ENCODE data around the gene KIRREL3. TPM values are rescaled to one million over a fixed set of nuclear protein-coding genes. Genes with fewer than 3 reads are reported as not detected.
A peak's percentile ranks its signal among the peaks of the same experiment; 100 is the strongest.

The KIRREL3 gene
- total and polyA plus RNA-seq, 5 donors = 0.74 to 1.2 (median 1.0) TPM

- H3K9me3 ChIP-seq (ENCODE audit: control insufficient read depth, low read length) = no peaks in the 10 kb centered on the region
- no peak overlapping the region for H3K4me3 ChIP-seq (ENCODE audit: low read length)
- no peak for DNase-seq
- intact Hi-C loops (cut with DNase I) = no loop called here
- H3K4me1 ChIP-seq (ENCODE audit: control insufficient read depth, insufficient read depth, low read length) = no peaks in the 10 kb centered on the region
- H3K27ac ChIP-seq (ENCODE audit: low read length) = no peak overlapping the region
- no peaks in the 10 kb centered on the region for H3K27me3 ChIP-seq (ENCODE audit: control insufficient read depth, insufficient read depth)
- no peak for ATAC-seq
- 67% methylated on average over 7 of the region's 7 CpGs for WGBS
Measured at GRCh38 chr11:126754591-126755426, 245.8 kb downstream of the KIRREL3 start.

GRCh38 chr11:126753990-126754389 lies 246.6 kb downstream of the KIRREL3 start:
- ATAC-seq (no peak), DNase-seq (no peak)
- intact Hi-C loops (cut with DNase I) = no loop called here
- H3K4me1 ChIP-seq (ENCODE audit: control insufficient read depth, insufficient read depth, low read length) = no peaks in the 10 kb centered on the region
- no peak overlapping the region for H3K27ac ChIP-seq (ENCODE audit: low read length)
- H3K4me3 ChIP-seq (ENCODE audit: low read length) = no peak overlapping the region
- no peaks in the 10 kb centered on the region for H3K27me3 ChIP-seq (ENCODE audit: control insufficient read depth, insufficient read depth)
- 55% methylated on average over 1 of the region's 1 CpG for WGBS
- no peaks in the 10 kb centered on the region for H3K9me3 ChIP-seq (ENCODE audit: control insufficient read depth, low read length)

GRCh38 chr11:126751242-126751641 lies 249.3 kb downstream of the KIRREL3 start:
- Histone ChIP-seq H3K9me3 (ENCODE audit: control insufficient read depth, low read length) (no peaks in the 10 kb centered on the region), H3K4me1 (ENCODE audit: control insufficient read depth, insufficient read depth, low read length) (no peaks in the 10 kb centered on the region), H3K4me3 (ENCODE audit: low read length) (no peak overlapping the region), H3K27ac (ENCODE audit: low read length) (no peak overlapping the region), H3K27me3 (ENCODE audit: control insufficient read depth, insufficient read depth) (no peaks in the 10 kb centered on the region)
- WGBS = 81% methylated on average over 4 of the region's 4 CpGs
- intact Hi-C loops (cut with DNase I) = no loop called here
- ATAC-seq = no peak
- no peak for DNase-seq

GRCh38 chr11:126748793-126749192 lies 251.8 kb downstream of the KIRREL3 start:
- intact Hi-C loops (cut with DNase I) = no loop called here
- WGBS = 85% methylated on average over 6 of the region's 6 CpGs
- no peak for DNase-seq
- Histone ChIP-seq H3K4me3 (ENCODE audit: low read length) (no peak overlapping the region), H3K4me1 (ENCODE audit: control insufficient read depth, insufficient read depth, low read length) (no peaks in the 10 kb centered on the region), H3K27ac (ENCODE audit: low read length) (no peak overlapping the region), H3K27me3 (ENCODE audit: control insufficient read depth, insufficient read depth) (no peaks in the 10 kb centered on the region), H3K9me3 (ENCODE audit: control insufficient read depth, low read length) (no peaks in the 10 kb centered on the region)
- ATAC-seq = no peak

GRCh38 chr11:126748100-126748791 lies 252.3 kb downstream of the KIRREL3 start:
- H3K9me3 ChIP-seq (ENCODE audit: control insufficient read depth, low read length) = no peaks in the 10 kb centered on the region
- H3K27me3 ChIP-seq (ENCODE audit: control insufficient read depth, insufficient read depth) = no peaks in the 10 kb centered on the region
- ATAC-seq (peak in 1 of 2 donors; percentile 77), DNase-seq (no peak)
- H3K4me3 ChIP-seq (ENCODE audit: low read length) = no peak overlapping the region
- no peak overlapping the region for H3K27ac ChIP-seq (ENCODE audit: low read length)
- WGBS = 61% methylated on average over 17 of the region's 17 CpGs
- H3K4me1 ChIP-seq (ENCODE audit: control insufficient read depth, insufficient read depth, low read length) = no peaks in the 10 kb centered on the region
- intact Hi-C loops (cut with DNase I) = no loop called here

GRCh38 chr11:126747315-126747714 lies 253.3 kb downstream of the KIRREL3 start:
- 93% methylated on average over 9 of the region's 9 CpGs for WGBS
- intact Hi-C loops (cut with DNase I) = no loop called here
- Histone ChIP-seq H3K4me1 (ENCODE audit: control insufficient read depth, insufficient read depth, low read length) (no peaks in the 10 kb centered on the region), H3K27ac (ENCODE audit: low read length) (no peak overlapping the region), H3K27me3 (ENCODE audit: control insufficient read depth, insufficient read depth) (no peaks in the 10 kb centered on the region), H3K4me3 (ENCODE audit: low read length) (no peak overlapping the region), H3K9me3 (ENCODE audit: control insufficient read depth, low read length) (no peaks in the 10 kb centered on the region)
- DNase-seq (no peak), ATAC-seq (no peak)

- intact Hi-C loops (cut with DNase I) = no loop called here
- Histone ChIP-seq H3K27ac (ENCODE audit: low read length) (no peak overlapping the region), H3K27me3 (ENCODE audit: control insufficient read depth, insufficient read depth) (no peaks in the 10 kb centered on the region), H3K9me3 (ENCODE audit: control insufficient read depth, low read length) (no peaks in the 10 kb centered on the region), H3K4me1 (ENCODE audit: control insufficient read depth, insufficient read depth, low read length) (no peaks in the 10 kb centered on the region), H3K4me3 (ENCODE audit: low read length) (no peak overlapping the region)
- 91% methylated on average over 4 of the region's 4 CpGs for WGBS
- ATAC-seq = no peak
- DNase-seq = no peak
Measured at GRCh38 chr11:126746443-126746842, 254.1 kb downstream of the KIRREL3 start.

- Histone ChIP-seq H3K9me3 (ENCODE audit: control insufficient read depth, low read length) (no peaks in the 10 kb centered on the region), H3K4me3 (ENCODE audit: low read length) (no peak overlapping the region), H3K27me3 (ENCODE audit: control insufficient read depth, insufficient read depth) (no peaks in the 10 kb centered on the region), H3K27ac (ENCODE audit: low read length) (no peak overlapping the region), H3K4me1 (ENCODE audit: control insufficient read depth, insufficient read depth, low read length) (no peaks in the 10 kb centered on the region)
- WGBS = 91% methylated on average over 4 of the region's 4 CpGs
- ATAC-seq = no peak
- DNase-seq = no peak
- intact Hi-C loops (cut with DNase I) = no loop called here
Measured at GRCh38 chr11:126744699-126745098, 255.9 kb downstream of the KIRREL3 start.

- Histone ChIP-seq H3K9me3 (ENCODE audit: control insufficient read depth, low read length) (no peaks in the 10 kb centered on the region), H3K27ac (ENCODE audit: low read length) (no peak overlapping the region), H3K4me1 (ENCODE audit: control insufficient read depth, insufficient read depth, low read length) (no peaks in the 10 kb centered on the region), H3K4me3 (ENCODE audit: low read length) (no peak overlapping the region), H3K27me3 (ENCODE audit: control insufficient read depth, insufficient read depth) (no peaks in the 10 kb centered on the region)
- DNase-seq (no peak), ATAC-seq (no peak)
- WGBS = 79% methylated on average over 2 of the region's 2 CpGs
- intact Hi-C loops (cut with DNase I) = no loop called here
Measured at GRCh38 chr11:126743628-126744027, 256.9 kb downstream of the KIRREL3 start.

GRCh38 chr11:126742582-126742981 lies 258.0 kb downstream of the KIRREL3 start:
- no peaks in the 10 kb centered on the region for H3K27me3 ChIP-seq (ENCODE audit: control insufficient read depth, insufficient read depth)
- no peaks in the 10 kb centered on the region for H3K9me3 ChIP-seq (ENCODE audit: control insufficient read depth, low read length)
- no peak for ATAC-seq
- H3K4me3 ChIP-seq (ENCODE audit: low read length) = no peak overlapping the region
- intact Hi-C loops (cut with DNase I) = no loop called here
- H3K4me1 ChIP-seq (ENCODE audit: control insufficient read depth, insufficient read depth, low read length) = no peaks in the 10 kb centered on the region
- 85% methylated on average over 4 of the region's 4 CpGs for WGBS
- no peak for DNase-seq
- H3K27ac ChIP-seq (ENCODE audit: low read length) = no peak overlapping the region

GRCh38 chr11:126740846-126741245 lies 259.7 kb downstream of the KIRREL3 start:
- intact Hi-C loops (cut with DNase I) = no loop called here
- H3K4me3 ChIP-seq (ENCODE audit: low read length) = no peak overlapping the region
- ATAC-seq (no peak), DNase-seq (no peak)
- 60% methylated on average over 1 of the region's 1 CpG for WGBS
- no peaks in the 10 kb centered on the region for H3K9me3 ChIP-seq (ENCODE audit: control insufficient read depth, low read length)
- H3K27ac ChIP-seq (ENCODE audit: low read length) = no peak overlapping the region
- H3K27me3 ChIP-seq (ENCODE audit: control insufficient read depth, insufficient read depth) = no peaks in the 10 kb centered on the region
- H3K4me1 ChIP-seq (ENCODE audit: control insufficient read depth, insufficient read depth, low read length) = no peaks in the 10 kb centered on the region

Data from right cardiac atrium (tissue), 5 donors.